Left lung (tissue), 10 donors: Measurements from ENCODE around the gene MYADML2. TPM values are rescaled to one million over a fixed set of nuclear protein-coding genes. Genes with fewer than 3 reads are reported as not detected.

Experiments used
- ATAC-seq: fragments of 200-7000 bp; cut with Tn5 transposase; one replicate; pipeline ENCODE4 v1.9.1; 2020; ENCODE audit warnings: moderate library complexity
- DNase-seq, 4 donors: peaks; one replicate each; pipeline ENCODE4 v3.0.0-alpha.2; 2013 to 2020
- H3K27ac ChIP-seq, 2 donors: fragments of 200-600 bp; sonication (generic) in 1 of 2; one replicate each; pipeline versions ENCODE4 v1.5.0 to v1.8.0; 2020 to 2021
- H3K27me3 ChIP-seq, 2 donors: fragments of 200-600 bp; sonication (generic) in 1 of 2; one replicate each; pipeline versions ENCODE4 v1.5.0 to v1.8.0; 2020 to 2021
- H3K36me3 ChIP-seq, 2 donors: fragments of 200-600 bp; sonication (generic) in 1 of 2; one replicate each; pipeline versions ENCODE4 v1.5.0 to v1.8.0; 2020 to 2021
- H3K4me1 ChIP-seq, 2 donors: fragments of 200-600 bp; one replicate each; pipeline ENCODE4 v1.8.0; 2021
- H3K4me3 ChIP-seq, 2 donors: fragments of 200-600 bp; sonication (generic) in 1 of 2; one replicate each; pipeline versions ENCODE4 v1.5.0 to v1.8.0; 2020 to 2021; ENCODE audit warnings: mild to moderate bottlenecking in 1 of 2
- H3K9me3 ChIP-seq, 2 donors: fragments of 200-600 bp; sonication (generic) in 1 of 2; one replicate each; pipeline versions ENCODE4 v1.5.0 to v1.8.0; 2020 to 2021
- CTCF ChIP-seq, 2 donors: fragments of 200-600 bp; sonication (generic) in 1 of 2; IDR thresholded peaks; one replicate each; pipeline versions ENCODE4 v1.5.0 to v1.8.0; 2021; ENCODE audit warnings: antibody characterized with exemption in 2 of 2
- intact Hi-C, 2 donors: fragments of 100-400 bp; cut with DNase I; formaldehyde crosslinking; loops; one replicate each; pipeline versions ENCODE4 v1.11.2 to v1.14.2; 2022
- polyA plus RNA-seq, 6 donors: library from polyadenylated mRNA; unstranded; fragments of 120-200 nt; gene quantifications; one replicate each; pipeline ENCODE4 v1.2.1, GENCODE V29; 2013; ENCODE audit not compliant: insufficient read length in 6 of 6
- total RNA-seq, 2 donors: library from RNA; stranded (reverse); fragmentation: NEBNext Ultra II Directional; extraction: Animal tissue kit (Norgen Biotek cat#: 25700); gene quantifications; one replicate each; pipeline ENCODE4 v1.2.1, GENCODE V29; 2021
- donor health status: DM: no; HTN: yes; CAD: no.
- donor health status: DM: no; HTN: no; CAD: no.

The MYADML2 gene
- total and polyA plus RNA-seq, 8 donors: 0.08 to 0.20 (median 0.09) TPM; not detected in 3

GRCh38 chr17:81964081-81964849, 17.2 kb upstream of the MYADML2 start:
- intact Hi-C loops: no loop called here
- peaks cover 26 to 57% of the 10 kb centered on the region in 2 donors for H3K4me1 ChIP-seq
- no peak for ATAC-seq

GRCh38 chr17:81962499-81963441, 15.7 kb upstream of the MYADML2 start:
- DNase-seq: no peak
- no peaks in the 10 kb centered on the region for H3K9me3 ChIP-seq
- no peak for TF ChIP-seq CTCF (IDR thresholded peaks at IDR 0.05)
- peaks cover 26 to 98% of the 10 kb centered on the region in 2 donors for H3K27me3 ChIP-seq
- H3K4me3 ChIP-seq: no peak overlapping the region
- no peak for ATAC-seq
- no peaks in the 10 kb centered on the region for H3K36me3 ChIP-seq
- H3K4me1 ChIP-seq: peaks cover 20 to 53% of the 10 kb centered on the region in 2 donors
- H3K27ac ChIP-seq: no peak overlapping the region
- intact Hi-C loops: no loop called here

More at GRCh38 chr17:81964081-81964849, 17.2 kb upstream of the MYADML2 start:
- Histone ChIP-seq H3K36me3 (no peaks in the 10 kb centered on the region), H3K4me3 (no peak overlapping the region), H3K27me3 (peaks cover 19 to 89% of the 10 kb centered on the region in 2 donors), H3K27ac (no peak overlapping the region), H3K9me3 (no peaks in the 10 kb centered on the region)
- no peak for TF ChIP-seq CTCF (IDR thresholded peaks at IDR 0.05)
- DNase-seq: no peak

- intact Hi-C loops: no loop called here
- peaks cover 26 to 98% of the 10 kb centered on the region in 2 donors for H3K27me3 ChIP-seq
- no peak for DNase-seq
- peak in 1 of 2 donors; percentile 1 for TF ChIP-seq CTCF (IDR thresholded peaks at IDR 0.05)
- H3K4me3 ChIP-seq: no peak overlapping the region
- no peaks in the 10 kb centered on the region for H3K36me3 ChIP-seq
- H3K27ac ChIP-seq: no peak overlapping the region
- no peak for ATAC-seq
- no peaks in the 10 kb centered on the region for H3K9me3 ChIP-seq
- H3K4me1 ChIP-seq: peaks cover 11 to 43% of the 10 kb centered on the region in 2 donors
These were observed 14.8 kb upstream of the MYADML2 start for GRCh38 chr17:81961521-81962498.

- ATAC-seq: peak; percentile 4
These were observed 14.1 kb upstream of the MYADML2 start, which contains the start of gene NOTUM for GRCh38 chr17:81961087-81961511. Gene NOTUM, minus strand, starts transcription at chr17:81961187. Its CDS starts 278 bp downstream, at chr17:81960909.

More at GRCh38 chr17:81961087-81961511, 14.1 kb upstream of the MYADML2 start, which contains the start of gene NOTUM:
- Histone ChIP-seq H3K36me3 (no peaks in the 10 kb centered on the region), H3K9me3 (no peaks in the 10 kb centered on the region), H3K27me3 (peaks cover 26 to 94% of the 10 kb centered on the region in 2 donors), H3K4me1 (peaks cover 8 to 38% of the 10 kb centered on the region in 2 donors), H3K27ac (no peak within 1 kb of the TSS), H3K4me3 (peak within 1 kb of the TSS; percentile 24 to 47)
- peak in 1 of 2 donors; percentile 9 for TF ChIP-seq CTCF (IDR thresholded peaks at IDR 0.05)
- intact Hi-C loops: no loop called here
- DNase-seq: peak in 1 of 4 donors; percentile 57
